Caco-2 (cell line): ENCODE measurements around the gene MARCHF10. TPM values are rescaled to one million over a fixed set of nuclear protein-coding genes. Genes with fewer than 3 reads are reported as not detected.

Experiments
- BruUV-seq: library from RNA; stranded (reverse); fragments of 400-500 nt; replicated peaks from 2 replicates; lab custom pipeline; 2021; lab: Mats Ljungman, UMichigan
- CTCF ChIA-PET: fragments of 300-600 bp; sonication (Branson Sonifier 250); formaldehyde crosslinking; loops from one replicate; lab custom pipeline; 2022; ENCODE audit warnings: antibody characterized with exemption; lab: Charles Lee
- POLR2A ChIA-PET: fragments of 300-600 bp; sonication (Branson Sonifier 250); formaldehyde crosslinking; loops from one replicate; lab custom pipeline; 2022; ENCODE audit warnings: antibody characterized with exemption; lab: Charles Lee
- DNase-seq, 2 experiments: peaks; one replicate each; pipeline versions ENCODE4 v3.0.0 to v3.0.0-alpha.2; 2020 to 2022
- H3K27me3 ChIP-seq: replicated peaks from 2 replicates; pipeline ENCODE4 v1.6.0; 2011; ENCODE audit warnings: low read length; ENCODE audit not compliant: control insufficient read depth, insufficient read depth
- H3K36me3 ChIP-seq: 2 replicates; pipeline ENCODE4 v1.5.1; 2011; ENCODE audit warnings: low read length; ENCODE audit not compliant: control insufficient read depth, insufficient read depth
- H3K4me1 ChIP-seq: fragments of 250-450 bp; sonication (Bioruptor Pico); 2 replicates; pipeline ENCODE4 v1.5.1; 2020; ENCODE audit warnings: mild to moderate bottlenecking
- H3K4me3 ChIP-seq: 2 replicates; pipeline ENCODE4 v1.5.1; 2011; ENCODE audit warnings: low read depth, mild to moderate bottlenecking, control low read depth, low read length
- H3K9me3 ChIP-seq: fragments of 250-450 bp; sonication (Bioruptor Pico); 2 replicates; pipeline ENCODE4 v1.5.1; 2020; ENCODE audit warnings: mild to moderate bottlenecking, moderate library complexity
- H3K27ac Mint-ChIP-seq: one replicate; pipeline ENCODE4 v1.8.0; 2022; ENCODE audit warnings: mixed read lengths; ENCODE audit not compliant: unreplicated experiment
- H3K27me3 Mint-ChIP-seq: one replicate; pipeline ENCODE4 v1.8.0; 2022; ENCODE audit warnings: mixed read lengths; ENCODE audit not compliant: insufficient read depth, unreplicated experiment
- H3K36me3 Mint-ChIP-seq: one replicate; pipeline ENCODE4 v1.8.0; 2022; ENCODE audit warnings: mild to moderate bottlenecking, mixed read lengths; ENCODE audit not compliant: insufficient read depth, unreplicated experiment
- H3K4me1 Mint-ChIP-seq: one replicate; pipeline ENCODE4 v1.8.0; 2022; ENCODE audit warnings: low read depth, mixed read lengths; ENCODE audit not compliant: unreplicated experiment
- H3K4me3 Mint-ChIP-seq: one replicate; pipeline ENCODE4 v1.8.0; 2022; ENCODE audit warnings: mild to moderate bottlenecking, moderate library complexity, mixed read lengths; ENCODE audit not compliant: unreplicated experiment
- H3K9me3 Mint-ChIP-seq: one replicate; pipeline ENCODE4 v1.8.0; 2022; ENCODE audit warnings: mixed read lengths; ENCODE audit not compliant: unreplicated experiment
- intact Hi-C: fragments of 100-400 bp; cut with micrococcal nuclease; formaldehyde crosslinking; loops from one replicate; pipeline ENCODE4 v1.10.0; 2022; ENCODE audit not compliant: unreplicated experiment
- total RNA-seq: library from RNA; stranded (reverse); gene quantifications from 2 replicates; pipeline ENCODE4 v1.2.3, GENCODE V29; 2022
- TF ChIP-seq, protein P1 (sequence below), 2 experiments: fragments of 200-600 bp in 1 of 2; IDR thresholded peaks; 1 replicate in 1 of 2; 2 replicates in 1 of 2; pipeline versions ENCODE4 v1.5.1 to v1.8.0; 2011 to 2022; ENCODE audit warnings: antibody characterized with exemption in 1 of 2, control low read depth in 1 of 2, inconsistent platforms in 1 of 2, low read depth in 1 of 2, low read length in 1 of 2, mild to moderate bottlenecking in 1 of 2, moderate library complexity in 1 of 2; ENCODE audit not compliant: insufficient read depth in 1 of 2, severe bottlenecking in 1 of 2, unreplicated experiment in 1 of 2

MARCHF10 gene
- total RNA-seq, 1 experiment from 2014 or later, result not detected

DNA sequence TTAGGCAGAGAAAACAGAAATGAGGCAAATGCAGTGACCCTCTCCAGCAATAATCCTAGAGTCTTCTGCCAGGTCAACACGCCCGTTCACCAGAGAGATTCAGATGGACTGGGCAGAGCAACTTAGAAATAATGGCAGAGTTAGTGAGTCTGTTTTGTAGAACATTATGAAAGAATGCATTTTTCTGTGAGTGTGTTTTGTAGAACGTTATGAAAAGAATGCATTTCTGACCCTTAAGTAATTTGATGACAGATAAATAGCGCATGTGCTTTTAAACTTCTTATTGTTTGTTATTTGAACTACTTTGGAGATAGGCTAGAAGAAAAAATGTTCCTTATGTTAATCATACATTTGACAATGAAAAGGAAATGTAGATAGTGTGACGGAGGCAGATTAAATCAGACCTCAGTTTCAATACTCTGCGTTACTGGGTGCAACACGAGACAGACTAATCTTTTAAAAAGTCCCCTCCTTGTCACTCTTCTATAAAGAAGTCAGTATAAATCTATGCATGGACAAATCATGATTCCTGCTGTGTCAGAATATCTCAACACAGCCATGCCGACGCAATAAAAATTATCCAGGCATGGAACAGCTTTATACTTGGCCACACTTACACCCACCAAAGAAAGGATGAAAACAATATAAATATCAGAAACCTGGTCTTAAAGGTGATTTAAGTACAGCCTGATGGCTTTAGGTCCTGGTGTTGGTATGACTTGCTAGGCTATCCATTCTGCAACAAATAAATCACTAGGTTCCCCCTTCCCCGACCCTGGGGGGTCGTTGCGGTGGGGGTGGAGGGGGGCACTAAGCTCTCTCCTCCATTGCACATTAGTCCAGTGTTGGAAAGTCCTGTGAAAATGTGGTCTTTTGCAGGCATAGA lies 47.8 kb downstream of the MARCHF10 start:
- ChIA-PET POLR2A (no interaction called here), CTCF (no interaction called here)
- no peaks in the 10 kb centered on the region for H3K36me3 Mint-ChIP-seq
- intact Hi-C loops, result no loop called here
- H3K4me3 Mint-ChIP-seq, result no peak overlapping the region
- Histone ChIP-seq H3K27me3 (no peaks in the 10 kb centered on the region; the same call in 1 of the 2 replicates), H3K4me3 (no peak overlapping the region), H3K9me3 (no peaks in the 10 kb centered on the region), H3K36me3 (no peaks in the 10 kb centered on the region), H3K4me1 (no peaks in the 10 kb centered on the region)
- H3K9me3 Mint-ChIP-seq, result no peaks in the 10 kb centered on the region
- DNase-seq, result no peak
- H3K27me3 Mint-ChIP-seq, result peaks cover 26% of the 10 kb centered on the region
- TF ChIP-seq, protein P1, sequence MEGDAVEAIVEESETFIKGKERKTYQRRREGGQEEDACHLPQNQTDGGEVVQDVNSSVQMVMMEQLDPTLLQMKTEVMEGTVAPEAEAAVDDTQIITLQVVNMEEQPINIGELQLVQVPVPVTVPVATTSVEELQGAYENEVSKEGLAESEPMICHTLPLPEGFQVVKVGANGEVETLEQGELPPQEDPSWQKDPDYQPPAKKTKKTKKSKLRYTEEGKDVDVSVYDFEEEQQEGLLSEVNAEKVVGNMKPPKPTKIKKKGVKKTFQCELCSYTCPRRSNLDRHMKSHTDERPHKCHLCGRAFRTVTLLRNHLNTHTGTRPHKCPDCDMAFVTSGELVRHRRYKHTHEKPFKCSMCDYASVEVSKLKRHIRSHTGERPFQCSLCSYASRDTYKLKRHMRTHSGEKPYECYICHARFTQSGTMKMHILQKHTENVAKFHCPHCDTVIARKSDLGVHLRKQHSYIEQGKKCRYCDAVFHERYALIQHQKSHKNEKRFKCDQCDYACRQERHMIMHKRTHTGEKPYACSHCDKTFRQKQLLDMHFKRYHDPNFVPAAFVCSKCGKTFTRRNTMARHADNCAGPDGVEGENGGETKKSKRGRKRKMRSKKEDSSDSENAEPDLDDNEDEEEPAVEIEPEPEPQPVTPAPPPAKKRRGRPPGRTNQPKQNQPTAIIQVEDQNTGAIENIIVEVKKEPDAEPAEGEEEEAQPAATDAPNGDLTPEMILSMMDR (IDR thresholded peaks at IDR 0.05; ENCODE audit: insufficient read depth in 1 of 2, low read depth in 1 of 2, low read length in 1 of 2, severe bottlenecking in 1 of 2, unreplicated experiment in 1 of 2), result no peak
- H3K27ac Mint-ChIP-seq, result no peak overlapping the region
- no peaks in the 10 kb centered on the region for H3K4me1 Mint-ChIP-seq
- no TSS peak for BruUV-seq

DNA sequence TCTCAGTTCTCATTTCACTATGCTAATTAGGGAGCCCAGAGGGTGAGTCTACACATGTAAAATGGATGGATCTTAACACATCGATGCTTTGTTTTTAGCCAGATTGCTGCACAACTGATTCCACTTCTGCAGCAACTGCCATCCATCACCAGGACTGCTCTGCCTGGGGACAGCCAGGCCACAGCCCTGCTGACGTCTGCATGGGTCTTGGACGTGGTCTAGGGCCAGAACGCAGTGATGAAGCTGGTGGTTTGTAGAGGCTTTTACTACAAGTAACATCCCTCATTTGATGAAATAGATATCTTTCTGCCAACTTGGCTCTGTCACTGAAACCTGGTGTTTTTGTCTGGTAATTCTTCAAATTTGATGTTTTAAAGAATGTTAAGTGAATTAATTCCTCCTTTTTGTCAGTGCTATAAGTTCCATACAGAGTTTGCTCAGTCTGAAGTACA lies 50.6 kb downstream of the MARCHF10 start:
- POLR2A ChIA-PET, result no interaction called here
- no peak overlapping the region for H3K4me3 ChIP-seq
- no TSS peak for BruUV-seq
- Mint-ChIP-seq H3K36me3 (no peaks in the 10 kb centered on the region), H3K4me3 (no peak overlapping the region), H3K27ac (no peak overlapping the region), H3K4me1 (no peaks in the 10 kb centered on the region), H3K9me3 (no peaks in the 10 kb centered on the region), H3K27me3 (peaks cover 21% of the 10 kb centered on the region)
- no peaks in the 10 kb centered on the region for H3K36me3 ChIP-seq
- no peak for DNase-seq
- no peaks in the 10 kb centered on the region for H3K27me3 ChIP-seq
- TF ChIP-seq, protein P1 (IDR thresholded peaks at IDR 0.05; ENCODE audit: insufficient read depth in 1 of 2, low read depth in 1 of 2, low read length in 1 of 2, severe bottlenecking in 1 of 2, unreplicated experiment in 1 of 2), result no peak
- intact Hi-C loops, result no loop called here
- CTCF ChIA-PET, result no interaction called here
- H3K9me3 ChIP-seq, result no peaks in the 10 kb centered on the region
- H3K4me1 ChIP-seq, result no peaks in the 10 kb centered on the region

DNA sequence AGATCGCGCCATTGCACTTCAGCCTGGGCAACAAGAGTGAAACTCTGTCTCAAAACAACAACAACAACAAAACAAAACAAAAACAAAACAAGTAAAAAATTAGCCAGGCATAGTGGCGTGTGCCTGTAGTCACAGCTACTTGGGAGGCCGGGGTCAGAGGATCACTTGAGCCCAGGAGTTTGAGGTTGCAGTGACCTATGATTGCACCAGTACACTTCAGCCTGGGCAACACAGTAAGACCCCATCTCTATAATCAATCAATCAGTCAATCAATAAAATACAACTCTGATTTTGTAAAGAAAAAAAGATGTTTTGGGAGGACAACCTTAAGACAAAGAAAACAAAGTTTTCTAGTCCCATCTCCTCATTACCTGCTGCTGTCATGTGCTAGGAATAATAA lies 51.9 kb downstream of the MARCHF10 start:
- POLR2A ChIA-PET, result no interaction called here

More for the DNA sequence above, 51.9 kb downstream of the MARCHF10 start:
- Mint-ChIP-seq H3K4me3 (no peak overlapping the region), H3K27me3 (peaks cover 21% of the 10 kb centered on the region), H3K9me3 (no peaks in the 10 kb centered on the region), H3K36me3 (no peaks in the 10 kb centered on the region), H3K27ac (no peak overlapping the region), H3K4me1 (no peaks in the 10 kb centered on the region)
- CTCF ChIA-PET, result no interaction called here
- H3K4me3 ChIP-seq, result no peak overlapping the region
- TF ChIP-seq, protein P1 (IDR thresholded peaks at IDR 0.05; ENCODE audit: insufficient read depth in 1 of 2, low read depth in 1 of 2, low read length in 1 of 2, severe bottlenecking in 1 of 2, unreplicated experiment in 1 of 2), result no peak
- DNase-seq, result no peak
- H3K9me3 ChIP-seq, result no peaks in the 10 kb centered on the region
- no TSS peak for BruUV-seq
- no peaks in the 10 kb centered on the region for H3K27me3 ChIP-seq
- intact Hi-C loops, result no loop called here
- no peaks in the 10 kb centered on the region for H3K4me1 ChIP-seq
- no peaks in the 10 kb centered on the region for H3K36me3 ChIP-seq
